ENCODE data around the gene RAB19. TPM values are rescaled to one million over a fixed set of nuclear protein-coding genes. Genes with fewer than 3 reads are reported as not detected.

The RAB19 gene, protein sequence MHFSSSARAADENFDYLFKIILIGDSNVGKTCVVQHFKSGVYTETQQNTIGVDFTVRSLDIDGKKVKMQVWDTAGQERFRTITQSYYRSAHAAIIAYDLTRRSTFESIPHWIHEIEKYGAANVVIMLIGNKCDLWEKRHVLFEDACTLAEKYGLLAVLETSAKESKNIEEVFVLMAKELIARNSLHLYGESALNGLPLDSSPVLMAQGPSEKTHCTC
- 1.7 TPM for total RNA-seq
- 0.10 TPM for polyA plus RNA-seq

GRCh38 chr7:140403878-140404564, at the start of gene RAB19:
TSS of gene RAB19 (plus strand) at chr7:140404058. CDS start at chr7:140407647, 3,589 bp downstream.
- Histone ChIP-seq H3K36me3 (ENCODE audit: insufficient read depth) (no peaks in the 10 kb centered on the region), H3K27ac (ENCODE audit: low read depth) (peak within 1 kb of the TSS; percentile 65), H3K4me1 (ENCODE audit: insufficient read depth) (no peaks in the 10 kb centered on the region), H3K4me3 (ENCODE audit: low read depth, low read length) (peak within 1 kb of the TSS; percentile 29)
- WGBS, result 13% methylated on average over 22 of the region's 22 CpGs
- DNase-seq (ENCODE audit: extremely low spot score), result no peak

DNA sequence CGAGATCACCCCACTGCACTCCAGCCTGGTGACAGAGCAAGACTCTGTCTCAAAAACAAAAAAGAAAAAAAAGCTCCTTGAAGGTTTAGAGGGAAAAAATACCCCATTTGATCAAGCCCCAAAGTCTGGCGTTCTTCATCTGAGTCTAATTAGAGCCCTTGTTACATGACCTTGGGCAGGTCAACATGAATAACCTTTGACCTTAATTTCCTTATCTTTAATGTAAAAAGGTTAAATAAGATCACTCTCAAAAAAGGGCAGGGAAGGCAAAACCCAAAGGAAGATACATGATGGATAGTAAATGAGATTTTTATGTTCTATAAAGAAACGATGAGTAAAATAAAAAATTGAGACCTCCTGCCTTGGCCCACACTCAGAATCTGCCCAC, 45.8 kb upstream of the RAB19 start:
- Histone ChIP-seq H3K36me3 (ENCODE audit: insufficient read depth) (peaks cover 3% of the 10 kb centered on the region), H3K4me1 (ENCODE audit: insufficient read depth) (no peaks in the 10 kb centered on the region), H3K4me3 (ENCODE audit: low read depth, low read length) (no peak overlapping the region), H3K27ac (ENCODE audit: low read depth) (no peak overlapping the region)
- DNase-seq (ENCODE audit: extremely low spot score), result no peak
- WGBS, result 83% methylated on average over 3 of the region's 3 CpGs

DNA sequence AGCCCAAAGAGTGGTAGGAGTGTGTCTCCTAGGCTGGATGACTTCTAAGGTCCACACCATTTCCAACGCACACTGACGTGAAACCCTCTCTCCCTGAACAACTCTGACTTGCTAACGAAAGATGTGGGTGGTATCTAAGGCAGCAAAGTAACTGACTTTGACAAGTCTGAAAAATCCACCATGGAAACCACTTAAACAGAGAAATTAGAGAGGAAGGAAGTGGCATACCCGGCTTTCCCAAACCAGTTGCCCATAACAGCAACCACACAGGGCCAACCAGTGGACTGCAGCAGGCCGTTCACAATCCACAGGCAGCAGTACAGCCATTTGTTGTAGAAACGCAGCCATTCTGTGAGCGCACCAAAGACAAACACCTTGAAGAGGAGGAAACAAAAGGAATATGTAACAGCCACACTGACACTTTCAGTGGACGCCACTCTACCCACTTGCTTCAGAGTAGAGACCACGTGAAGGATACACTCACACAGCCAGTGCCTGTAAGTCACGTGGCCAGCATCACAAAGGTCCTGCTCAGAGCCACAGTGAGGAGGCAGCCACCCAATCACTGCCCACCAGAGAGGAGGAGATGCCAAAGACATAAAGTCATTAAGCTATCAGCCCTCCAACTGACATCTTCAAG, 45.3 kb upstream of the RAB19 start:
- WGBS, result 88% methylated on average over 10 of the region's 10 CpGs

DNA sequence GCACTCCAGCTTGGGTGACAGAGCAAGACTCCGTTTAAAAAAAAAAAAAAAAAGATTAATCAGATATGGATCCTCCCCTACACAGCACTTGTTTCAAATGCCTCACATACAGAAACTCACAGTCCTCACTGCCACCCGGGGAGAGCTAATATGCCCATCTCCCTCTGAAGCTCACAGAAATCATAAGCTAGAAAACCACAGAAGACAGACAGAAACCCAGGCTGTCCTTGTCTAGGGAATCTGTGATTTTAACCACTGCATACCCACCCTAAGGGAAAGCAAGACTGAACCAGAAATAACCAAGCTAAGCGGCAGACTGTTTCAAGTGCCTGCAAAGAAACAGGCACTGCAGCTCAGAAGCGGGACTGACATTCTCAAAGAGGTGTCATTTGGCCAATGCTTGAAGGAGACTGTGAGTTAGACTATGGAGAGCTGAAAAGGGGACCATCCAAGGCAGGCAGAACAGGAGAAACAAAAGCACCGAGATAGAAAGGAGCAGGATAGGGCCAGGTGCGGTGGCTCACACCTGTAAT, 43.1 kb upstream of the RAB19 start:
- no peak for DNase-seq (ENCODE audit: extremely low spot score)
- H3K4me3 ChIP-seq (ENCODE audit: low read depth, low read length), result no peak overlapping the region
- WGBS, result 91% methylated on average over 6 of the region's 6 CpGs
- no peaks in the 10 kb centered on the region for H3K4me1 ChIP-seq (ENCODE audit: insufficient read depth)
- H3K27ac ChIP-seq (ENCODE audit: low read depth), result no peak overlapping the region
- peaks cover 3% of the 10 kb centered on the region for H3K36me3 ChIP-seq (ENCODE audit: insufficient read depth)

More for the DNA sequence above, 45.3 kb upstream of the RAB19 start:
- no peak overlapping the region for H3K4me3 ChIP-seq (ENCODE audit: low read depth, low read length)
- no peaks in the 10 kb centered on the region for H3K4me1 ChIP-seq (ENCODE audit: insufficient read depth)
- no peak for DNase-seq (ENCODE audit: extremely low spot score)
- peaks cover 3% of the 10 kb centered on the region for H3K36me3 ChIP-seq (ENCODE audit: insufficient read depth)
- no peak overlapping the region for H3K27ac ChIP-seq (ENCODE audit: low read depth)

DNA sequence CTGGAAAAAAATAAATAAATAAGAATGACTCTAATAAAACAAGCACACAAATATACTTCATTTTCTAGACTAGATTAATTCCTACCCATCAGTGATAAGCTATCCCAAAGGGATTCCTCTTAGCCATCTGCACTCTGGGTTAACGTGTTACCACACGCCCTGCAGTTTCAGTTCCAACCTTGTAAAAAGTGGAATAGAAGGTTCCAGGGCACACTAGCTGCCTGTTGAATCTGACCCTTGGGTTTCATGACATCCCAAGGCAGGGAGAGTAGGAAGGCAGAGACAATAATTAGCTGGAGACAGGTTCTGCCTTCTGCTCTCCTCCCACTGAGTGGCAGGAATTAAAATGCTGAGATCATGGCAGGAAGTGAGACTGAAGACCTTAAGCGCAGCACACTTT, 39.0 kb upstream of the RAB19 start:
- no peak for DNase-seq (ENCODE audit: extremely low spot score)
- Histone ChIP-seq H3K36me3 (ENCODE audit: insufficient read depth) (no peaks in the 10 kb centered on the region), H3K4me3 (ENCODE audit: low read depth, low read length) (no peak overlapping the region), H3K27ac (ENCODE audit: low read depth) (no peak overlapping the region), H3K4me1 (ENCODE audit: insufficient read depth) (no peaks in the 10 kb centered on the region)
- 77% methylated on average over 3 of the region's 3 CpGs for WGBS

- H3K27ac ChIP-seq (ENCODE audit: low read depth), result no peak overlapping the region
- no peaks in the 10 kb centered on the region for H3K4me1 ChIP-seq (ENCODE audit: insufficient read depth)
- WGBS, result 88% methylated on average over 9 of the region's 9 CpGs
- no peak for DNase-seq (ENCODE audit: extremely low spot score)
- H3K36me3 ChIP-seq (ENCODE audit: insufficient read depth), result no peaks in the 10 kb centered on the region
- H3K4me3 ChIP-seq (ENCODE audit: low read depth, low read length), result no peak overlapping the region
These were observed 36.3 kb upstream of the RAB19 start for GRCh38 chr7:140367528-140367927.

GRCh38 chr7:140369294-140369693, 34.6 kb upstream of the RAB19 start:
- no peak overlapping the region for H3K27ac ChIP-seq (ENCODE audit: low read depth)
- DNase-seq (ENCODE audit: extremely low spot score), result no peak
- WGBS, result 98% methylated on average over 4 of the region's 4 CpGs
- H3K36me3 ChIP-seq (ENCODE audit: insufficient read depth), result no peaks in the 10 kb centered on the region
- no peak overlapping the region for H3K4me3 ChIP-seq (ENCODE audit: low read depth, low read length)
- H3K4me1 ChIP-seq (ENCODE audit: insufficient read depth), result no peaks in the 10 kb centered on the region

- Histone ChIP-seq H3K4me3 (ENCODE audit: low read depth, low read length) (no peak overlapping the region), H3K4me1 (ENCODE audit: insufficient read depth) (no peaks in the 10 kb centered on the region), H3K36me3 (ENCODE audit: insufficient read depth) (no peaks in the 10 kb centered on the region), H3K27ac (ENCODE audit: low read depth) (no peak overlapping the region)
- 96% methylated on average over 9 of the region's 9 CpGs for WGBS
- no peak for DNase-seq (ENCODE audit: extremely low spot score)
These were observed 28.5 kb upstream of the RAB19 start for GRCh38 chr7:140375323-140375722.

DNA sequence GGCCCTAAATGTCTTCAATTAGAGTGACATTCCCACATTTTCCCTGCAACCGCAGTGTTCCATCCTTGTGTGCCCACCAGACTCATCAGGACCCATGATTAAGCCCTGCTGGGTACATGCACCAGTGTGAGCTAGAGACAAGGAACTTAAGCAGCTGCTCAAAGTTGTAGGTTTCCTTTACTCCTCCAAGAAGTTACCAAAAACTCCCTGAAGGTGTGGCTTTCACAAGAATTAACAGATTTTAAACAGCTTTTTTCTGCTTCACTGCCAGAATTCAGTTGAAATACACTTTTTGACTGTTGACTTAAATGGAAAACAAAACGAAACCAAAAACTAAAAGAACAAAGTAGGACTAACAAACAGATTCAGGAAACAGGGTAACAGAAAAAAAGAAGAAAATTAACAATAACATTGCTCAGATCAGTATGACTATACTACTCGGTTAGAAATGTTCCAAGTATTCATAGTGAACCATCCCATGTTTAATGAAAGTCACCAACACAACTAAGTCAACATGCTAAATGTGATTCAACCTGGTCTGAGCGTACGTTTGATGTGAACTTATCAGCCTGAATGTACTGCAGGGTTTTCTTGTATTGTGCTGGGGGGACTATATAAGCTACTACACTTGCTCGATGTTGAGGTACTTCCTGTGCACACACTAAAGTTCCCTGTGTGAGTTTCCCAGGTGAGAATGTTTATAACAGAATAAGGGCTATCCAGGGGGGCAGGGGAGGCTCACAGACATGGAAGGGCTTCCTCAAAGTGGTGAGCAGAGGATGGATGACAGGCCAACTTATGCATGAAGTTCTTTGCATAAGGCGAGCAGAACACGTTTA, 27.7 kb upstream of the RAB19 start:
- H3K4me1 ChIP-seq (ENCODE audit: insufficient read depth), result no peaks in the 10 kb centered on the region
- 83% methylated on average over 8 of the region's 8 CpGs for WGBS

GRCh38 chr7:140383954-140384713, 19.7 kb upstream of the RAB19 start:
- no peak for DNase-seq (ENCODE audit: extremely low spot score)
- Histone ChIP-seq H3K36me3 (ENCODE audit: insufficient read depth) (no peaks in the 10 kb centered on the region), H3K4me3 (ENCODE audit: low read depth, low read length) (no peak overlapping the region), H3K4me1 (ENCODE audit: insufficient read depth) (no peaks in the 10 kb centered on the region), H3K27ac (ENCODE audit: low read depth) (no peak overlapping the region)
- WGBS, result 96% methylated on average over 6 of the region's 6 CpGs

More for the DNA sequence above, 27.7 kb upstream of the RAB19 start:
- DNase-seq (ENCODE audit: extremely low spot score), result no peak
- H3K27ac ChIP-seq (ENCODE audit: low read depth), result no peak overlapping the region
- H3K4me3 ChIP-seq (ENCODE audit: low read depth, low read length), result no peak overlapping the region
- no peaks in the 10 kb centered on the region for H3K36me3 ChIP-seq (ENCODE audit: insufficient read depth)

DNA sequence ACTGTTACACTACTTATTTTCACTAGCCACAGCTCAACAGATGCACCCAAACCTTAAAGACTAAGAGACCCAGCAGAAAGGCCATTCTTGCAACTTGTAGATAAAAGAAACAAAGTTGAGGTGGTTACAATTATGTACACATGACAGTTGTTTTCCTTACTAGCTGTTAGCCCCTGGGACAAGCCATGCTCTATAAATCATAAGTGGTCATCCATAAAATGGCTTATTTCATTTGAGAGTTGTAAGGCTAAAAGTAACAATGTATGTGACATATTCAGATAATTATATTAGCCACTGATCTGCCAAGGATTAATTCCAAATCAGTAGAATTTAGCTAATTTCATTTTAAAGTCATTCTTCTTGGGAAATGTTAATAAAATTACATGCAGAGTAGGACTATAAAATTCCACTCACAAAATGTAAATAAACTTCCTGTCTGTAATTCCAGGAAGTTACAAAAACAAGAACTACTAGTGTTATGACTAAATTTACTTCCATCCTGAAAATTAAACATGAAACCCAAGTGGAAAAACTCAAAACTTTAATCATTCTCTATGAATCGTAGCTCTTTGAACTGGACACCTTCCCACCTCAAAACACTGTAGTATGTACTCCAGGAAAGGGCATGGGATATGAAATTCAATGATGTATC, 18.8 kb upstream of the RAB19 start:
- no peaks in the 10 kb centered on the region for H3K36me3 ChIP-seq (ENCODE audit: insufficient read depth)
- no peak for DNase-seq (ENCODE audit: extremely low spot score)
- 54% methylated on average over 1 of the region's 1 CpG for WGBS

DNA sequence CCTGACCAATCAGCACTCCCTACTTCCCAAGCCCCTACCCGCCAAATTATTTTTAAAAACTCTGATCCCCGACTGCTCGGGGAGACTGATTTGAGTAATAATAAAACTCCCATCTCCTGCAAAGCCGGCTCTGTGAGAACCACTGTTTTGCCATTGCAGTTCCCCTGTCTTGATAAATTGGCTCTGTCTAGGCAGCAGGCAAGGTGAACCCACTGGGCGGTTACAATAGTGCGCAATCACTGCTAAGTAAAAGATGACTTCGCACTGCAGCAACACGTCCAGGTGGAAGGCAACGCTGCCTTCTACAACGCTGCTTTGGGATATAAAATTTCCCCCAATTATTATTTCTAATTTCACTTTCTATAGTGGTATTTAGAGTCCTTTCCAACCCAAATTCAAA, 14.4 kb upstream of the RAB19 start:
- no peaks in the 10 kb centered on the region for H3K36me3 ChIP-seq (ENCODE audit: insufficient read depth)
- no peaks in the 10 kb centered on the region for H3K4me1 ChIP-seq (ENCODE audit: insufficient read depth)
- no peak overlapping the region for H3K27ac ChIP-seq (ENCODE audit: low read depth)
- 85% methylated on average over 10 of the region's 10 CpGs for WGBS
- no peak for DNase-seq (ENCODE audit: extremely low spot score)
- no peak overlapping the region for H3K4me3 ChIP-seq (ENCODE audit: low read depth, low read length)

More for the DNA sequence above, 18.8 kb upstream of the RAB19 start:
- H3K27ac ChIP-seq (ENCODE audit: low read depth), result no peak overlapping the region
- H3K4me3 ChIP-seq (ENCODE audit: low read depth, low read length), result no peak overlapping the region
- H3K4me1 ChIP-seq (ENCODE audit: insufficient read depth), result no peaks in the 10 kb centered on the region

All from urinary bladder (tissue), 4 donors.